Heart left ventricle (tissue), 16 donors: ENCODE results near the gene KCNQ1OT1. TPM values are rescaled to one million over a fixed set of nuclear protein-coding genes. Genes with fewer than 3 reads are reported as not detected.

Experiments
- ATAC-seq, 4 donors: fragments of 200-7000 bp; cut with Tn5 transposase; one replicate each; pipeline ENCODE4 v1.9.1; 2020 to 2022; ENCODE audit warnings: moderate library complexity in 4 of 4, mild to moderate bottlenecking in 3 of 4, moderate number of reproducible peaks in 1 of 4
- DNase-seq, 5 donors: peaks; one replicate each; pipeline ENCODE4 v3.0.0-alpha.2; 2020
- H3K27ac ChIP-seq, 12 donors: fragments of 200-600 bp; sonication (generic) in 4 of 12; one replicate each; pipeline versions ENCODE4 v1.5.0 to v1.8.0; 2016 to 2022; ENCODE audit warnings: mild to moderate bottlenecking in 2 of 12
- H3K27me3 ChIP-seq, 9 donors: fragments of 200-600 bp; sonication (generic) in 2 of 9; one replicate each; pipeline versions ENCODE4 v1.5.1 to v1.8.0; 2016 to 2022; ENCODE audit warnings: mild to moderate bottlenecking in 3 of 9
- H3K36me3 ChIP-seq, 9 donors: fragments of 200-600 bp; sonication (generic) in 2 of 9; one replicate each; pipeline versions ENCODE4 v1.5.0 to v1.8.0; 2018 to 2022; ENCODE audit warnings: mild to moderate bottlenecking in 2 of 9
- H3K4me1 ChIP-seq, 12 donors: fragments of 200-600 bp; sonication (generic) in 4 of 12; one replicate each; pipeline versions ENCODE4 v1.5.0 to v1.8.0; 2016 to 2022; ENCODE audit warnings: mild to moderate bottlenecking in 3 of 12
- H3K4me3 ChIP-seq, 12 donors: fragments of 200-600 bp; sonication (generic) in 4 of 12; one replicate each; pipeline versions ENCODE4 v1.5.0 to v1.8.0; 2017 to 2022; ENCODE audit warnings: mild to moderate bottlenecking in 9 of 12, moderate library complexity in 4 of 12
- H3K9me3 ChIP-seq, 12 donors: fragments of 200-600 bp; sonication (generic) in 4 of 12; one replicate each; pipeline versions ENCODE4 v1.5.0 to v1.8.0; 2016 to 2022; ENCODE audit warnings: mild to moderate bottlenecking in 1 of 12
- CTCF ChIP-seq, 12 donors: fragments of 200-600 bp; sonication (generic) in 4 of 12; IDR thresholded peaks; one replicate each; pipeline versions ENCODE4 v1.5.0 to v1.8.0; 2018 to 2022; ENCODE audit warnings: antibody characterized with exemption in 12 of 12, mild to moderate bottlenecking in 5 of 12
- POLR2A ChIP-seq, 2 donors: fragments of 450-650 bp; IDR thresholded peaks; one replicate each; pipeline ENCODE4 v1.6.1; 2017; ENCODE audit warnings: antibody characterized with exemption in 2 of 2, mild to moderate bottlenecking in 2 of 2, moderate library complexity in 2 of 2
- WGBS, 4 donors: extraction: QIAGEN DNeasy Blood & Tissue Kit in 2 of 4; methylation state at CpG; one replicate each; pipeline versions ENCODE4 v1.1.5 to v1.1.7; 2013 to 2018; 5-methylcytosine and 5-hydroxymethylcytosine counted together
- intact Hi-C, 10 donors: fragments of 100-400 bp; cut with DNase I; formaldehyde crosslinking; loops; one replicate each; pipeline versions ENCODE4 v1.11.1 to v1.14.2; 2022
- polyA plus RNA-seq, 2 donors: library from polyadenylated mRNA; stranded (reverse); fragments of 200-250 nt; gene quantifications; one replicate each; pipeline ENCODE4 v1.2.3, GENCODE V29; 2013
- total RNA-seq, 9 donors: library from RNA; depleted of rRNA in 2 of 9; stranded (reverse); fragments of >200 nt in 2 of 9; fragmentation: NEBNext Ultra II Directional in 3 of 9; extraction: Animal tissue kit (Norgen Biotek cat#: 25700) in 3 of 9; gene quantifications; one replicate each; pipeline versions ENCODE4 v1.1.0 to v1.2.4, GENCODE V29; 2016 to 2023
- donor health status: ischemic (EF 13 %, LVEDD 7.1; RV severe dilation, severe dysfunction).
- donor health status: healthy with polysubstance abuse.
- donor health status: DM: no; HTN: yes; CAD: no.
- donor health status: DM: no; HTN: no; CAD: no.
- donor health status: ischemic (EF 25% LVEDD 6.9; RV normal size, moderate dysfunction).
- donor health status: ischemic (EF 25% LVEDD 5.7; RV mildly dilated, moderate dysfunction).
- donor health status: healthy.
- donor health status: DM: yes; HTN: yes; CAD: no.
- donor health status: ischemic (EF 35%, LVEDD 5.7; RV mildly dilated, moderate dysfunction).
- donor health status: nonischemic (EF 11% LVEDD 7.7; RV severe dilation, severe dysfunction).
- donor health status: DM: yes; HTN: yes; CAD: no.
- donor health status: PGD.
- donor health status: ischemic (EF 29% LVEDD 5.4; RV normal size, mild dysfunction).
- donor health status: nonischemic (EF 23%, LVEDD 6.1; RV moderate dilation, normal function).

KCNQ1OT1 gene
- total and polyA plus RNA-seq, 11 donors, result 0.14 to 0.93 (median 0.40) TPM

- H3K36me3 ChIP-seq, result no peaks in the 10 kb centered on the region
- peaks cover 0 to 13% (median 1%) of the 10 kb centered on the region in 12 donors for H3K9me3 ChIP-seq
- ATAC-seq (no peak), DNase-seq (peak in 1 of 5 donors; percentile 17)
- no peak overlapping the region for H3K27ac ChIP-seq
- intact Hi-C loops, result no loop called here
- TF ChIP-seq POLR2A (IDR thresholded peaks at IDR 0.05) (no peak), CTCF (IDR thresholded peaks at IDR 0.05) (no peak)
- H3K27me3 ChIP-seq, result no peaks in the 10 kb centered on the region
- H3K4me3 ChIP-seq, result no peak overlapping the region
- peaks cover 0 to 22% (median 3%) of the 10 kb centered on the region in 12 donors for H3K4me1 ChIP-seq
- 91 to 97% (median 95%) methylated on average over 6 of the region's 6 CpGs for WGBS, 4 donors
Measured at GRCh38 chr11:2711161-2711560, 11.4 kb upstream of the KCNQ1OT1 start.

DNA sequence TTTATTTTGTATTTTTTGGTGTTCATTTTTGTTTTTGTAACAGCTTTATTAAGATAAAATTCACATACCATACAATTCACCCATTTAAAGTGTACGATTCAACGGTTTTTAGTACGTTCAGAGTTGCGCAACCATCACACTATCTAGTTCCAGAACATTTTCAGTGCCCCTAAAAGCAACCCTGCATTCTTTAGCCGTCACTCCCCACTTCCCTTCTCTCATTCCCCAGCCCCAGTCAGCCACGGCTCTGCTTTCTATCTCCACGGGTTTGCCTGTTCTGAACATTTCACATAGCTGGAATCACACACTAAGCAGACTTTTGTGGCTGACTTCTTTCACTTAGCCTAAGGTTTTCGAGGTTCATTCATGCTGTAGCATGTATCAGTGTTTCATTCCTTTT is 9.6 kb upstream of the KCNQ1OT1 start:
- Histone ChIP-seq H3K36me3 (no peaks in the 10 kb centered on the region), H3K4me3 (peak overlapping the region in 3 of 12 donors; percentile 17 to 24 (median 19)), H3K27ac (peak overlapping the region in 3 of 12 donors; percentile 20 to 84 (median 72)), H3K27me3 (no peaks in the 10 kb centered on the region), H3K9me3 (peaks cover 0 to 14% (median 2%) of the 10 kb centered on the region in 12 donors), H3K4me1 (peaks cover 0 to 18% (median 0%) of the 10 kb centered on the region in 12 donors)
- no peak for DNase-seq
- 56 to 68% (median 59%) methylated on average over 8 of the region's 8 CpGs for WGBS, 4 donors
- intact Hi-C loops, result no loop called here
- no peak for TF ChIP-seq POLR2A (IDR thresholded peaks at IDR 0.05)
- no peak for TF ChIP-seq CTCF (IDR thresholded peaks at IDR 0.05)
- peak in 1 of 4 donors; percentile 7 for ATAC-seq

GRCh38 chr11:2708757-2709281 is 9.0 kb upstream of the KCNQ1OT1 start:
- 34 to 72% (median 66%) methylated on average over 10 to 14 of the region's 14 CpGs for WGBS, 4 donors
- Histone ChIP-seq H3K27me3 (no peaks in the 10 kb centered on the region), H3K4me3 (peak overlapping the region in 4 of 12 donors; percentile 6 to 24 (median 18)), H3K27ac (peak overlapping the region in 6 of 12 donors; percentile 27 to 84 (median 64)), H3K36me3 (no peaks in the 10 kb centered on the region), H3K9me3 (peaks cover 0 to 14% (median 2%) of the 10 kb centered on the region in 12 donors), H3K4me1 (peaks cover 0 to 19% (median 1%) of the 10 kb centered on the region in 12 donors)
- intact Hi-C loops, result no loop called here
- ATAC-seq (peak; percentile 6 to 50 (median 32)), DNase-seq (peak in 2 of 5 donors; percentile 23 to 65)
- no peak for TF ChIP-seq POLR2A (IDR thresholded peaks at IDR 0.05)

DNA sequence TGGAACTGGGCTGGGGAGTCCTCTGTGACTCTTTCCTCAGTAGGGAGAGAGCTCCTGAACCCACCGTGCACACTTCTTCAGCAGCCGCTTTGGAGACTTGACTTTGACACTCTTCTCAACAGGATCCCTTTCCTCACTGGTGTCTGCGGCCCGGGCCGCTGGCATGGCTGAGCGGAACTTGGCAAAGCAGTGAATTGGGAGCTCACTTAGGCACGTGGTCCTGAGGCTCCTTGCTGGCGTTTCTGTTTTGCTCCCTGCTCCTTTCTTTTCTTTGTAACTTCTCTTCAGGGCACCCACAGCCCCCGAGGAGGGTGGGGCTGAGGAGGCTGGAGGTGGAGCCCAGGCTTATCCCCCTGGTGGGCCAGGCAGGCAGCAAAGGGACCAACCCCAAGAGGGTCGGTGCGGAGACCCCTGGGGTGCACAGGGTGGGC is 8.4 kb upstream of the KCNQ1OT1 start:
- Histone ChIP-seq H3K9me3 (peaks cover 0 to 14% (median 2%) of the 10 kb centered on the region in 12 donors), H3K4me3 (peak overlapping the region in 1 of 12 donors; percentile 22), H3K27me3 (no peaks in the 10 kb centered on the region), H3K36me3 (no peaks in the 10 kb centered on the region), H3K4me1 (peaks cover 0 to 22% (median 3%) of the 10 kb centered on the region in 12 donors), H3K27ac (peak overlapping the region in 8 of 12 donors; percentile 8 to 84 (median 54))
- TF ChIP-seq CTCF (IDR thresholded peaks at IDR 0.05), result no peak
- TF ChIP-seq POLR2A (IDR thresholded peaks at IDR 0.05), result no peak
- intact Hi-C loops, result no loop called here
- DNase-seq (peak in 1 of 5 donors; percentile 62), ATAC-seq (peak; percentile 30 to 56 (median 42))
- WGBS, 4 donors, result 54 to 72% (median 68%) methylated on average over 11 of the region's 11 CpGs
